HepG2 (cell line): Measurements from ENCODE around the gene ABAT. TPM values are rescaled to one million over a fixed set of nuclear protein-coding genes. Genes with fewer than 3 reads are reported as not detected.

Source experiments
- AGO1 ChIP-seq: fragments of 200-400 bp; formaldehyde crosslinking; IDR thresholded peaks from 2 replicates; pipeline ENCODE4 v1.6.1; 2017; ENCODE audit warnings: mild to moderate bottlenecking, low read depth, low read length, moderate library complexity; ENCODE audit not compliant: poor library complexity, severe bottlenecking
- CBFB ChIP-seq: sonication (generic); formaldehyde crosslinking; IDR thresholded peaks from 2 replicates; pipeline ENCODE4 v1.4.0; 2020; ENCODE audit warnings: missing genetic modification reagents
- CHCHD3 ChIP-seq: sonication (generic); formaldehyde crosslinking; IDR thresholded peaks from 2 replicates; pipeline ENCODE4 v1.8.0; 2022; ENCODE audit warnings: mild to moderate bottlenecking, missing genetic modification reagents, moderate library complexity
- DBP ChIP-seq: sonication (generic); formaldehyde crosslinking; IDR thresholded peaks from 2 replicates; pipeline ENCODE4 v1.4.0; 2020; ENCODE audit warnings: missing genetic modification reagents; ENCODE audit errors: not compliant biosample characterization
- GFI1 ChIP-seq: sonication (generic); formaldehyde crosslinking; IDR thresholded peaks from 2 replicates; pipeline ENCODE4 v1.5.0; 2020; ENCODE audit warnings: missing genetic modification reagents, mild to moderate bottlenecking, borderline replicate concordance
- HNRNPH1 ChIP-seq: fragments of 200-400 bp; formaldehyde crosslinking; optimal IDR thresholded peaks from 2 replicates; pipeline ENCODE3; 2017; ENCODE audit warnings: mild to moderate bottlenecking, low read depth, low read length
- JUN ChIP-seq: sonication (generic); formaldehyde crosslinking; IDR thresholded peaks from 2 replicates; pipeline ENCODE4 v1.4.0; 2020; ENCODE audit warnings: mild to moderate bottlenecking, missing genetic modification reagents
- MXI1 ChIP-seq: IDR thresholded peaks from 3 replicates; pipeline ENCODE4 v1.6.1; 2012; ENCODE audit warnings: low read depth, low read length, inconsistent platforms, borderline replicate concordance
- PATZ1 ChIP-seq: sonication (generic); formaldehyde crosslinking; IDR thresholded peaks from 2 replicates; pipeline ENCODE4 v1.4.0; 2020; ENCODE audit warnings: missing genetic modification reagents
- RBM39 ChIP-seq: fragments of 200-400 bp; formaldehyde crosslinking; IDR thresholded peaks from one replicate; pipeline ENCODE4 v1.6.1; 2018; ENCODE audit warnings: antibody characterized with exemption, mild to moderate bottlenecking, low read depth, low read length; ENCODE audit not compliant: poor library complexity, severe bottlenecking
- RFX1 ChIP-seq: fragments of 450-650 bp; IDR thresholded peaks from 2 replicates; pipeline ENCODE4 v1.6.1; 2017
- SNAI1 ChIP-seq: sonication (generic); formaldehyde crosslinking; IDR thresholded peaks from 2 replicates; pipeline ENCODE4 v1.5.0; 2020; ENCODE audit warnings: mild to moderate bottlenecking, missing genetic modification reagents, borderline replicate concordance
- STAT5B ChIP-seq: sonication (generic); formaldehyde crosslinking; IDR thresholded peaks from 2 replicates; pipeline ENCODE4 v1.4.0; 2020; ENCODE audit warnings: missing genetic modification reagents
- STAT6 ChIP-seq: sonication (generic); formaldehyde crosslinking; IDR thresholded peaks from 2 replicates; pipeline ENCODE4 v1.4.0; 2020; ENCODE audit warnings: missing genetic modification reagents, mild to moderate bottlenecking, borderline replicate concordance
- YEATS4 ChIP-seq: sonication (generic); formaldehyde crosslinking; IDR thresholded peaks from 2 replicates; pipeline ENCODE4 v1.4.0; 2020; ENCODE audit warnings: missing genetic modification reagents, borderline replicate concordance
- ZKSCAN1 ChIP-seq: fragments of 150-350 bp; IDR thresholded peaks from 2 replicates; pipeline ENCODE4 v1.6.1; 2014; ENCODE audit warnings: low read length
- ZNF207 ChIP-seq: fragments of 450-650 bp; IDR thresholded peaks from 2 replicates; pipeline ENCODE4 v1.6.1; 2016; ENCODE audit warnings: antibody characterized with exemption, borderline replicate concordance
- ZNF230 ChIP-seq: sonication (generic); formaldehyde crosslinking; IDR thresholded peaks from 2 replicates; pipeline ENCODE4 v1.4.0; 2020; ENCODE audit warnings: mild to moderate bottlenecking, missing genetic modification reagents
- ZNF563 ChIP-seq: sonication (generic); formaldehyde crosslinking; IDR thresholded peaks from 2 replicates; pipeline ENCODE4 v1.8.0; 2022; ENCODE audit warnings: mild to moderate bottlenecking, moderate library complexity, missing genetic modification reagents
- ZNF619 ChIP-seq: sonication (generic); formaldehyde crosslinking; IDR thresholded peaks from 2 replicates; pipeline ENCODE4 v1.4.0; 2020; ENCODE audit warnings: mild to moderate bottlenecking, missing genetic modification reagents
- ZNF639 ChIP-seq: conservative IDR thresholded peaks from 2 replicates; pipeline ENCODE4 v1.6.1; 2018; ENCODE audit warnings: missing genetic modification reagents
- ZNF660 ChIP-seq: sonication (generic); formaldehyde crosslinking; IDR thresholded peaks from 2 replicates; pipeline ENCODE4 v1.5.1; 2020; ENCODE audit warnings: mild to moderate bottlenecking, low read depth, missing genetic modification reagents, borderline replicate concordance
- ZSCAN20 ChIP-seq: sonication (generic); formaldehyde crosslinking; IDR thresholded peaks from 2 replicates; pipeline ENCODE4 v1.4.0; 2020; ENCODE audit warnings: missing genetic modification reagents, mild to moderate bottlenecking, borderline replicate concordance
- polyA plus RNA-seq, 8 experiments: library from polyadenylated mRNA; depleted of rRNA in 3 of 8; stranded (reverse) in 7 of 8; unstranded in 1 of 8; fragments of >200 nt; fragmentation: Illumina TruSeq in 4 of 8; extraction: Trizol in 4 of 8; gene quantifications; 2 replicates each; pipeline versions ENCODE4 v1.2.1 to v1.2.3, GENCODE V29; 2011 to 2016; ENCODE audit warnings: low read depth in 4 of 8, missing spikeins in 1 of 8, mixed read lengths in 1 of 8; ENCODE audit not compliant: insufficient read depth in 1 of 8
- total RNA-seq, 5 experiments: library from RNA; depleted of rRNA; stranded (reverse); fragments of >200 nt; fragmentation: Illumina TruSeq; extraction: Trizol; gene quantifications; 2 replicates each; pipeline ENCODE4 v1.2.3, GENCODE V29; 2016; ENCODE audit warnings: low read depth in 1 of 5

ABAT gene
- total and polyA plus RNA-seq, 2 of the 13 experiments (the other 11 are each of a cell fraction or from before 2014, with no cell fraction given), result 47.6 to 97.3 TPM

- TF ChIP-seq ZNF639 (CRISPR knock-in tag), result no peak
- TF ChIP-seq CBFB (CRISPR knock-in tag), result peak; percentile 62; the same call in 1 of the 2 replicates
- no peak for TF ChIP-seq STAT5B (CRISPR knock-in tag)
- no peak for TF ChIP-seq SNAI1 (CRISPR knock-in tag)
- TF ChIP-seq MXI1, result no peak
- TF ChIP-seq ZNF619, result peak; percentile 62; the same call in 1 of the 2 replicates
- no peak for TF ChIP-seq RFX1
- no peak for TF ChIP-seq AGO1
- TF ChIP-seq ZNF563, result no peak; the same call in 1 of the 2 replicates
- TF ChIP-seq ZSCAN20 (CRISPR knock-in tag), result no peak
- TF ChIP-seq YEATS4 (CRISPR knock-in tag), result no peak
- TF ChIP-seq RBM39, result no peak
- TF ChIP-seq ZKSCAN1, result no peak
- TF ChIP-seq PATZ1 (CRISPR knock-in tag), result no peak
- TF ChIP-seq DBP, result no peak
- TF ChIP-seq CHCHD3 (CRISPR knock-in tag), result peak; percentile 75; the same call in 1 of the 2 replicates
- no peak; the same call in 1 of the 2 replicates for TF ChIP-seq ZNF660 (CRISPR knock-in tag)
- TF ChIP-seq GFI1 (CRISPR knock-in tag), result no peak
- peak; percentile 90 for TF ChIP-seq HNRNPH1
- TF ChIP-seq JUN, result no peak
- no peak for TF ChIP-seq ZNF230 (CRISPR knock-in tag)
- no peak for TF ChIP-seq STAT6 (CRISPR knock-in tag)
- no peak for TF ChIP-seq ZNF207
Observed at GRCh38 chr16:8673611-8674412, 605 bp upstream of the ABAT start (continued).
